NB4 (cell line): ENCODE measurements around the gene PCBP4.

ENCODE experiments used
- CTCF ChIP-seq: IDR thresholded peaks from one replicate; pipeline ENCODE4 v1.5.1; 2012; ENCODE audit warnings: low read depth, low read length
- POLR2A ChIP-seq: IDR thresholded peaks from 2 replicates; pipeline ENCODE4 v1.6.1; 2011; ENCODE audit warnings: mild to moderate bottlenecking; ENCODE audit not compliant: insufficient read length; ENCODE audit errors: extremely low read depth

- TF ChIP-seq POLR2A (no peak), CTCF (no peak)
Measured at GRCh38 chr3:51935886-51936755, 31.1 kb downstream of the PCBP4 start.
